ENCODE measurements around the gene MLXIP. TPM values are rescaled to one million over a fixed set of nuclear protein-coding genes. Genes with fewer than 3 reads are reported as not detected.

Gene MLXIP
- total and polyA plus RNA-seq, 2 of the 13 experiments (the other 11 are each of a cell fraction or from before 2014, with no cell fraction given), result 5.3 to 6.7 TPM

- TF ChIP-seq ATF2 (CRISPR knock-in tag; IDR thresholded peaks at IDR 0.05) (no peak), ZNF414 (CRISPR knock-in tag; IDR thresholded peaks at IDR 0.05) (no peak; the same call in 1 of the 2 replicates), FOXC1 (CRISPR knock-in tag; IDR thresholded peaks at IDR 0.05; ENCODE audit: borderline replicate concordance) (peak; percentile 98), ZFYVE20 (CRISPR knock-in tag; IDR thresholded peaks at IDR 0.05; ENCODE audit: borderline replicate concordance, low read depth) (0 out of 2 replicates have a peak, but pooled peaks have one; percentile 6), ETV5 (CRISPR knock-in tag; IDR thresholded peaks at IDR 0.05; ENCODE audit: borderline replicate concordance) (peak; percentile 24; the same call in 1 of the 2 replicates), POLR2A (IDR thresholded peaks at IDR 0.05; ENCODE audit: insufficient read depth in 1 of 2, low read depth in 2 of 2, low read length in 2 of 2) (peak; percentile 53 to 80; a peak in 3 of 4 replicates), ZNF672 (CRISPR knock-in tag; IDR thresholded peaks at IDR 0.05) (no peak), PHF5A (CRISPR knock-in tag; IDR thresholded peaks at IDR 0.05; ENCODE audit: low read depth, unreplicated experiment) (no peak), CERS6 (CRISPR knock-in tag; IDR thresholded peaks at IDR 0.05) (no peak), ZNF335 (CRISPR knock-in tag; IDR thresholded peaks at IDR 0.05) (no peak), HOXA9 (CRISPR knock-in tag; IDR thresholded peaks at IDR 0.05; ENCODE audit: borderline replicate concordance) (peak; percentile 11; the same call in 1 of the 2 replicates), HNRNPL (IDR thresholded peaks at IDR 0.05; ENCODE audit: low read depth, low read length) (no peak), FIP1L1 (IDR thresholded peaks at IDR 0.05; ENCODE audit: borderline replicate concordance, insufficient read depth, low read depth, low read length) (no peak), REPIN1 (CRISPR knock-in tag; IDR thresholded peaks at IDR 0.05; ENCODE audit: borderline replicate concordance, low read depth) (no peak), RXRA (CRISPR knock-in tag; IDR thresholded peaks at IDR 0.05) (no peak; the same call in 1 of the 2 replicates), ZNF75D (CRISPR knock-in tag; IDR thresholded peaks at IDR 0.05; ENCODE audit: borderline replicate concordance) (no peak), MEIS1 (CRISPR knock-in tag; IDR thresholded peaks at IDR 0.05; ENCODE audit: borderline replicate concordance) (no peak), KDM3A (CRISPR knock-in tag; IDR thresholded peaks at IDR 0.05; ENCODE audit: low read depth) (no peak), HNRNPUL1 (IDR thresholded peaks at IDR 0.05; ENCODE audit: low read depth, low read length) (no peak), TP53 (CRISPR knock-in tag; conservative IDR thresholded peaks at IDR 0.05) (no peak), KMT2A (CRISPR knock-in tag; IDR thresholded peaks at IDR 0.05) (peak; percentile 36), HIVEP1 (CRISPR knock-in tag; IDR thresholded peaks at IDR 0.05) (no peak)
- TF ChIP-seq, protein P1, sequence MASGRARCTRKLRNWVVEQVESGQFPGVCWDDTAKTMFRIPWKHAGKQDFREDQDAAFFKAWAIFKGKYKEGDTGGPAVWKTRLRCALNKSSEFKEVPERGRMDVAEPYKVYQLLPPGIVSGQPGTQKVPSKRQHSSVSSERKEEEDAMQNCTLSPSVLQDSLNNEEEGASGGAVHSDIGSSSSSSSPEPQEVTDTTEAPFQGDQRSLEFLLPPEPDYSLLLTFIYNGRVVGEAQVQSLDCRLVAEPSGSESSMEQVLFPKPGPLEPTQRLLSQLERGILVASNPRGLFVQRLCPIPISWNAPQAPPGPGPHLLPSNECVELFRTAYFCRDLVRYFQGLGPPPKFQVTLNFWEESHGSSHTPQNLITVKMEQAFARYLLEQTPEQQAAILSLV (CRISPR knock-in tag; IDR thresholded peaks at IDR 0.05; ENCODE audit: borderline replicate concordance), result peak; percentile 82; the same call in 1 of the 2 replicates
- TF ChIP-seq, protein P2, sequence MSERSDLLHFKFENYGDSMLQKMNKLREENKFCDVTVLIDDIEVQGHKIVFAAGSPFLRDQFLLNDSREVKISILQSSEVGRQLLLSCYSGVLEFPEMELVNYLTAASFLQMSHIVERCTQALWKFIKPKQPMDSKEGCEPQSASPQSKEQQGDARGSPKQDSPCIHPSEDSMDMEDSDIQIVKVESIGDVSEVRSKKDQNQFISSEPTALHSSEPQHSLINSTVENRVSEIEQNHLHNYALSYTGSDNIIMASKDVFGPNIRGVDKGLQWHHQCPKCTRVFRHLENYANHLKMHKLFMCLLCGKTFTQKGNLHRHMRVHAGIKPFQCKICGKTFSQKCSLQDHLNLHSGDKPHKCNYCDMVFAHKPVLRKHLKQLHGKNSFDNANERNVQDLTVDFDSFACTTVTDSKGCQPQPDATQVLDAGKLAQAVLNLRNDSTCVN (CRISPR knock-in tag; IDR thresholded peaks at IDR 0.05; ENCODE audit: borderline replicate concordance), result no peak; the same call in 1 of the 2 replicates
Observed at GRCh38 chr12:122078141-122079032, at the start of gene MLXIP (continued).
